Gastroesophageal sphincter (tissue), 3 donors: ENCODE results near the gene PTH.

ENCODE experiments used
- CTCF ChIP-seq, 4 experiments: fragments of 200-600 bp in 2 of 4; fragments of 450-650 bp in 2 of 4; sonication (generic) in 1 of 4; IDR thresholded peaks; one replicate each; pipeline ENCODE4 v1.5.1; 2017 to 2019; ENCODE audit warnings: antibody characterized with exemption in 4 of 4, mild to moderate bottlenecking in 2 of 4, moderate library complexity in 2 of 4
- POLR2A ChIP-seq, 2 donors: fragments of 450-650 bp; IDR thresholded peaks; one replicate each; pipeline ENCODE4 v1.6.1; 2017; ENCODE audit warnings: antibody characterized with exemption in 2 of 2, mild to moderate bottlenecking in 2 of 2, moderate library complexity in 1 of 2
- POLR2AphosphoS5 ChIP-seq: sonication (generic); formaldehyde crosslinking; IDR thresholded peaks from one replicate; pipeline ENCODE4 v1.6.1; 2017; ENCODE audit warnings: antibody characterized with exemption

- TF ChIP-seq CTCF (IDR thresholded peaks at IDR 0.05) (no peak), POLR2A (IDR thresholded peaks at IDR 0.05) (no peak), POLR2AphosphoS5 (no peak)
Observed at GRCh38 chr11:13446444-13446843, 49.4 kb downstream of the PTH start.
